ENCODE results near the gene MBD5. TPM values are rescaled to one million over a fixed set of nuclear protein-coding genes. Genes with fewer than 3 reads are reported as not detected.
"Not testable (repeated sequence)": the region's sequence is repeated elsewhere in the genome, so short reads cannot be mapped to it uniquely, and the experiment has no call there.

MBD5 gene
- total RNA-seq, 1 experiment from 2014 or later: 11.4 TPM

DNA sequence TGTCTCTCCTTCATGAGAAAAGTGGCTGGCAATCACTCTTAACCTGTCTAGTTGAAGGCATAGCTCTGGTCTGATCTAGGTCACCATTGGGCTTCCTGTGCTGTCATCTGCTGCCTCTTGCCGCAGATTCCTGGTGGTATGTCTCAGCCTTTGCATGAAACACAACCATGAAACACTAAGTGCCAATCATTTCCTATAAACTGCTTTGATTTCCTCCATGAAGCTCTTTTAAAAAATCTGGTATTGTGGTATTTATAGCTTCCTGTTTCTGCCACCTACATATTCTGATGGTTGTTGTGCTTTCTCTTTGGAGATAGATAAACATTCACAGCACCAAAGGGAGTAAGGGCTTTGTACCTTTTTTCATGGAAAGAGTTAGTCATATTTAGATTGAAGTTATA, 503.6 kb downstream of the MBD5 start:
- DNase-seq (ENCODE audit: low read depth): no peak

DNA sequence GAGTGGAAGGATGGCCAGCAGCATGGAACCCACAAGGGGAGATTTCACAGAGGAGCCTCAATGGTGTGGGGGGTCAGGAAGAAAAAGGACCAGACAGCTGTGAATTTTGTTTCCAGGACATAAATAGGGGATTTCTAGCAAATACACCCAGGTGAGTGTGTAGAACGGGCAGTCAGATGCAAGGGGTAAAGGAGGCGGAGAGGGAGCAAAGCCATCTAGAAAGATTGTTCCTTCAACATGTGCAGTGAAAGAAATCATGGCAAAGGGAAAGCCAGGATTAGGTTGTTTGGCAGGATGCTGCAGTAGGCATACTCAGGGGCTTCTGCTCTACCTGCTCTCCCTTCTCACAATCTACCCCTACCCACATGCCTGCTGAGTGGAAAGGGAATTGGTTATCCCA, 504.2 kb downstream of the MBD5 start:
- no peak for DNase-seq (ENCODE audit: low read depth)

DNA sequence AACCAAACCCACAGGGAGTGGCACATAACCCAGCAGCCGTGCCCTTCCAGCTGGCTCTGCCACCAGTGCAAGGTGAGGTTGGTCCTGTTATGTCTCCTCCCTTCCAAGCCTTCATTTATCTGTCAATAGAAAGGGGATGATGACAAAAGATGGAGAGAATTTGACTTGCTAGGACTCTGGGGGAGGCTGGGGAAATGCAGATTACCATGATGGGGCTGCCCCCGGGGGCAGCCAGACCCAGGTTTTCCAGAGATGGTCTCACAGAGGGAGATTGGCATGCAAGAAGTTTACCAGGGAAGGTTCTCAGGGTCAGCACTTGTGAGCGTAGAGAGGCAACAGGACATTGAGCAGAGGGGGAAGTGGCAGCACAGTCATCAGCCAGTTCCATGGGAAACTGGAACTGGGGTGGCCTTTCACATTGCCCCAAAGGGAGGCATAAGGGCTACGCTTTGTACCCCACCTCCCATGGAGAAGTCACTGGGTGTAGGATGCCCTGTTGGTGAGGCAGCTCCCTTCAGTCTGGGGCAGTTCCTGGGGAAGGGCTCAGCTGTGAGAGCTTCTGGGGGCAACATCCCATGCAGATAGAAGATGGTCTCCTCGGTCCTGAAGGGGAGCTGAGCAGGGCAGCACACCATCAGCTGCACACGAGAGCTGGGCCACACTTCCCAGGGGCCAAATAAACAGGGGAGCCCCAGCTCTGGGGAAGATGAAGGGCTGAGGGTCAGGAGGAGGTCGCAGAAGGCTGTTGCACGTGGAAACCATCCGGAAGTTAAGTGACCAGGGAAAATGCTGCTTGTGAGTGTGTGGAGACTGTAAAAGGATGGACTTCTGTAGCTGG, 505.8 kb downstream of the MBD5 start:
- DNase-seq (ENCODE audit: low read depth): no peak

DNA sequence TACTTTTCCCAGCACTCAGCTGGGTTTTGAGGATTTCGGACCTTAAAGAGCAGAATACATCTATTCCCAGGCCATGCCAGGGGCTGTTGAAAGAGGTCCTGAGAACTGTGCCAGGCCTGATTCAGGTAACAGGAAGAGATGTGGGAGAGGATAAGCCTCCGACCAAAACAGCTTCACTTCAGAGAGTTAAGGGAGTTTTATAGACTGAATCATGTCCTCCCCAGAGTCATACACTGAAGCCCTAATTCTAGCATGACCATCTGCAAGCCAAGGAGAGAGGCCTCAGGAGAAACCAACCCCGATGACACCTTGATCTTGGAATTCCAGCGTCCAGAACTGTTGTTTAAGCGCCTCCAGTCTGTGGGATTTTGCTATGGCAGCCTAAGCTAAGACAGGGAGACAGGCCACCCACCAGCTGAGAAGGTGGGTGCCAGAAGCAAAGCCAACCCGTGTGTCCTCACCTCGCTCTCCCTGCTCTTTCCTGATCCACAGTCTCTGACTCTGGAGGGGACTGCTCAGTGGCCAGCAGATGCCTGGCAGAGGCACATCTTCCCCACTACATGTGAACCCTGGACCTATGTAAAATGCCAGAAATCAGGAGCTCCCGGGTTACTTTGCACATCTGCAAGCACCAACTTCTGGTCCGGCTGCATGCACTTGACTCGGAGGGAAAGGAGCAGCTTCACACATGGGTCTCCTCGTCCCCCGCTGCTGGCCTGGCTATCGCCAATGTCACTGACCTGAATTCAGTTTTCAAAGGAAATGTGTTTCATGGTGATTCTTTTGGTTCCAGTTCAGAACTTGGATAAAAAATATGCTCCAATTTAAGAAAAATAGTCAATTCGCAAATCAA, 506.8 kb downstream of the MBD5 start:
- peak; percentile 37 for DNase-seq (ENCODE audit: low read depth)

DNA sequence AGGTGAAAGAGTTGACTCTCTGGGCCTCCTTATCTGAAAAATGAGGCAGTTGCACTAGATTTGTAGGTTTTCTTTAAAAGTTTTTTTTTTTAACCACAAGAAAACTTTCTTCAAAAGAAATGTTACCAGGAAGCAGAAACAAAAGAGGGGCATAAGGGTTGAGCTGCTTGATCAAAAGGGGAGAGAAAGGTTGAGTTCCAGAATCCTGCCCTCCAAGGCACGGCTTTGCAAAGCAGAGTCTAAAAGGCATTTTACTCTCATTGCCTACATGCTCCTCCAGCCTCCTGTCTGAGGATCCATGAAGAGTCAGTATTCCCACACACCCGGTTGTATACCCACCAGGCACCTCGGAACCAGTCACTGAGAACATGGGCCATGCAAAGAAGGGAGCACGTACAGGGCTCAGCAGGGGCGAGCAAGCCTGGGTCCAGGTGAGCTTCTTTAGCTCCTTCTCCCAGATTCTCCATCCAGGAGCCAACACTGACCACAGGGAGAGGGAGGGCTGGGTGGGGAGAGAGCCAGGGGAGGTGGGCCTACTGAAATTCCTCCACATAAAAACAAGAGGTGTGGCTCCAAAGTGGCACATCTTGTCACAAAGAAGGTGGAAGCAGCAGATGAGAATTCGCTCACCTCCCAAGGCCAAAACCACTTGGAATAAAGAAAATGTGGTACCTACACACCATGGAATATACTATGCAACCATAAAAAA, 507.6 kb downstream of the MBD5 start:
- DNase-seq (ENCODE audit: low read depth): no peak

DNA sequence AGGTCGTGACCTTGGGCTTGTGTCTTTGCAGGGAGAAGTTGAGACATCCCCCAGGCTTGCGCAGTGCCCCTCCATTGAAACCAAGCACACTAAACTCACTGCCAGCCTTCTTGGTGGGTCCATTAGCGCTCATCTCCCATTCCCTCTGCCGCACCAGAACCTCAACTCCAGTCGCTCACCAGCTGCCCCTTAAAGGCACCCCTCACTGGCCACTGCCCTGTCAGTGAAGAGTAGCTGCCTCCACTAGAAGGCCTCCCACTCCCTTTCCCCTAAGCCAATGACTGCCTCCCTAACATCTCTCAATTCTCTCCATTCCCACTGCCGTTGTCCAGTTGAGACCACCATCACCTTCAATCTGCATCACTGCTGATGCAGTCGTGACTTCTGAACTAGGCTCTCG, 508.9 kb downstream of the MBD5 start:
- no peak for DNase-seq (ENCODE audit: low read depth)

DNA sequence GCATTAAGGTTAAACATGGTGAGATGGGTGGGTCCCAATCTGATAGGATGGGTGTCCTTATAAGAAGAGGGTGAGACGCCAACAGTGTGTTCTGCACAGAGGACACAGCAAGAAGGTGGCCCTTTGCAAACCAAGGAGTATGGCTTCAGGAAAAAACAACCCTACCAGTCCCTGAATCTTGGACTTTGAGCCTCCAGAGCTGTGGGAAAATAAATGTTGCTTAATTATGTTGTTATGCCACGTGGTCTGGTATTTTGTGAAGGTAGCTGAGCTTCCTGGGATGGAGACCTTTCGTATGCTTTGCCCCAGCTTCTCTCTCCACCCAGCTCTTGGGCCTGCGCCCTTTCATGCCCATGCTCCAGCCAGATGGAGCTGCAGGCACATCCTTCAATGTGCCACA, 509.5 kb downstream of the MBD5 start:
- DNase-seq (ENCODE audit: low read depth): no peak

DNA sequence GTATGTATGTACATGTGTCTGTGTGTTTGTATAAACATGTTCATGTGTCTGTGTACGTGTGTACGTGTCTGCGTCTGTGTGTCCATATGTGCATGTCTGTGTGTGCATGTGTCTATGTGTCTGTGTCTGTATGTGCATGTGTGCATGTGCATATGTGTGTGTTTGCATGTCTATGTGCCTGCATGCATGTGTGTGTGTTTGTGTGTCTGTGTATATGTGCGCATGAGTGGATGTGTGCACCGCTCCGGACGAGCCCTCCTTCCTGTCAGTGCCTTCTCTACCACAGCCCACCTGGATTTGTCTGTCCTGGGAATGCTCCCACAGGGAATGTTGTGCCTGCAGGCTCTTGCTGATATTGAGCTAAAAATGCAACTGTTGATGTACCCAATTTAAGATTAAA, 510.3 kb downstream of the MBD5 start:
- DNase-seq (ENCODE audit: low read depth): no peak

DNA sequence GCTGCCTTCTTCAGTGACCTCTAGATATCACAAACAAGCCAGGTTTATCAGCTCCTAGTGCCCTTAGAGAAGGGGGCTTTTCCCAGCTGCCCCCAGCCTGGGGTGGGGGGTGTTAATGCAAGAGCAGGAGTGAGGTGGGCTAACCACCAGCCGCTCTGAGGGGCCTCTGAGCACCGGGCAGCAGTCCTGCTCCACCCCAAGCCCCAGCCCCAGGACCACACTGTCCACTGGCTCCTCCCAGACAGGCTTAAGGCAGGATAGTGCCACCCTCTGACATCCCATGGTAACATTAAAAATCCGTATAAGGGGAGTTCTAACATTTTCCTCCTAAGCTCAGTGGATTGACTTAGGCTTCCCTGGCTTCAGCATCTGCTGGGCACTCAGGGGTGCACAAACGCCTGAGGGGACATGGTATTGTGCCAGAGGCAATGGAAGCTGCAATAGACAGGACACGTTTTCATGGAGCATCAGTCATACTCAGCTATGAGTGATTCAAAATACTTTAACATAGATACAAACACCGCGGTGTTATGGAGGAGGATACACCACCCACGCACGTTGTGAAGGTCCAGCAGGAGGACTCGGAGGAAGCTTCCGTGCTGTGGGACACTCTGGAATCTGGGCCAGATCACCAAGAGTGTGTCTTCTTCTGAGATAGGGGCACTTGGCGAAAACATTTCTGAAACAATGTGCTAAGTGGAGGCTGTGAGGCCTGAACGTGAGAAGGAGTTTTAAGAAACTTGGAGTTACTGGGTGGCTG, 511.0 kb downstream of the MBD5 start:
- DNase-seq (ENCODE audit: low read depth): no peak

DNA sequence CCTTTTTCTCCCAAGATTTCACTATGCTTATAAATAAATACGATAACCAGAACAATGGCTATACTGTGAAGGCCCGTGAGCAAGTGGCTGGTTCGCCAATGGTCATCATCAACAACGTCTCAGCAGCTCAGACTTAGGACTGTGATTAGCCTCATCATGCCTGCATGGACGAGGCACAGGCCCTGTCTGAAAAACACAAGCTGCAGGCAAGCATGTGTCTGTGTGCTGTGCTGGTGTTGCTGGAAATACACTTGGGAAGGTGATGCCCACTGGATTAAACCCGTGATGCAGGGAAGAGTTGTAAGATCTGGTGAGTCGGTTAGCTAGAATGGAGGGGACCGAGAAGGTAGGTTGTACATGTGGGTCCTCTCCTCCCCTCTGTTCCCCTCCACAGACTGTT, 512.1 kb downstream of the MBD5 start:
- no peak for DNase-seq (ENCODE audit: low read depth)

DNA sequence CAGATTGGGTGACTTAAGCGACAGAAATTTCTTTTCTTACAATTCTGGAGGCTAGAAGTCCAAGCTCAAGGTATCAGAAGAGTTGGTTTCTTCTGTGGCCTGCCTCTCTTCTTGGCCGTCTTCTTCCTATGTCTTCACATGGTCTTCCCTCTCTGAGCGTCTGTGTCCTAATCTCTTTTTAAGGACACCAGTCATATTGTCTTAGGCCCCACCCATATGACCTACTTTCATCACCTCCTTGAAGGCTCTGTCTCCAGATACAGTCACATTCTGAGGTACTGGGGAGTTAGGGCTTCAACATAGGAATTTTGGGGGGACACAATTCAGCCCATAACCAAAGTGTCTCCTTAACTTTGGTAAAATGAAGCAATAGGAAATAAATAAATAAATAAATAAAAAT, 512.8 kb downstream of the MBD5 start:
- no peak for DNase-seq (ENCODE audit: low read depth)

DNA sequence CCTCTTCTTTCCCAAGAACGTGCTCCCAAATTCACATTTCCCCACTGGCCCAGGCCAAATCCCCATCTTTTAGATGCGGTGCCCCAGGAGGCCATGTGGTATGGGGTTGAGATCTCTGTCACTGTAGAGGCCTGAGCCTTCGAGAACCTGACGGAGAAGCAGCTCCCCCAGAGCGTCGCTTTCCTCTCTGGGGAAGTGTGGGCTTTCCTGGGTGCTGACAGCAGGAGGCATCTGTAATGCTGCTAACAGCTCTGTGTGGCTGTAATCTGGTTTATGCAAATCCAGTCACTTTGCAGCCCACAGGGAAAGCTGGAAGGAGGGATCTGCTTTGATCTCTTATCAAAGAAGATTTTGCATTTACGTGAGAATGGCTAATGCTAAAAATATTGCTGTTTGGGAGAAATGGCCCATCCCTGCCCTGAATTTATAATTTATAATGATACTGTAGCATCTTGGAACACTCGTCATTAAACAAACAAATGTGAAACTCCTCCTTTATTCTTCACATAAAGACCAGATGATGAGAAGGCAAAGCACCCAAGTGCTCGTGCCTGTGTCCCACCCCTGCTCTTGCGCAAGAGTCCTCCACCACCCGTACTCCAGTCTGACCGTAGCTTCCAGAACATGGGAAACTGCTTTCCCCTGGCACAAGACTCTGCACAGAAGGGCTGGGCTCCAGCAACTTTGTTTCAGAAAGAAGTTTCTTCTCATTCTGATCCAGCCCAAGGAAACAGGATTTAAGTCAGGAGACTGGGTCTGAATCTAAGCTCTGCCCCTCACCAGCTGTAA, 513.7 kb downstream of the MBD5 start:
- DNase-seq (ENCODE audit: low read depth): no peak

DNA sequence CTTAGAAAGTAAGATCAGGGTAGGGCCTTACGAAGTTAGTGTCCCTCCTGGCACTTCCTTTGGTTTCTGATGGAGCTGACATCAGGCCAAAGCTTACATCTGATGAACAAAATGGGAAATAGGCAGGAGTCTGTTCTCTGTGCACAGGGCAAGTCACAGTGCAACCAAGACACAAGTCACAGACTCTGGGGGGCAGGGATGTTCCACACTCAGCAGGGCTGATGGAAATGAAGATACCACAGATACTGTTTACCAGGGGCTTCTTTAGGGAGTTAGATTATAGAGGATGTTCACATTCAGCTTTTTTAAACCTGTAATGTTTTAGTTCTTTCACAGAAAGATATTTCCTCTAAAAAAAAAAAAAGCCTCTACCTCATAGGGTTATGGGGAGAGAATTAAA, 517.5 kb downstream of the MBD5 start:
- DNase-seq (ENCODE audit: low read depth): no peak

DNA sequence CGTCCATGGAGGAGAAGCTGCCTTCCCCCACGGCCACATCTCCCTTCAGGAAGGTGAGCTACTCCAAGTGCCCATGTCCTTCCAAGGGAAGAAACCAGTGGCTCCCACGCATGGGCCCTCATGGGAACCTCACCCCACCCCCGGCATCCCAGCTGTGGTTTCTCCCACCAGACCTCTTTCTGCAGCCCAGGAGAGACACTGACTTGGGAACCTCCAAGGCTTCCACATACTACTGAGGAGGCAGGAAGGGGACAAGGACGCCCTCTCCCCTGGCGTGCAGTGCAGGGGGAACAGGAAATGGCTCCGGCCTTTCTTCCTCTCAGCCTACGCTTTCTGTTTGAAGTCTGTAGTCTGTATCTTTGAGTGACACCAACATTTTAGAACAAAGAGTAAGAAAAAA, 519.1 kb downstream of the MBD5 start:
- no peak for DNase-seq (ENCODE audit: low read depth)

DNA sequence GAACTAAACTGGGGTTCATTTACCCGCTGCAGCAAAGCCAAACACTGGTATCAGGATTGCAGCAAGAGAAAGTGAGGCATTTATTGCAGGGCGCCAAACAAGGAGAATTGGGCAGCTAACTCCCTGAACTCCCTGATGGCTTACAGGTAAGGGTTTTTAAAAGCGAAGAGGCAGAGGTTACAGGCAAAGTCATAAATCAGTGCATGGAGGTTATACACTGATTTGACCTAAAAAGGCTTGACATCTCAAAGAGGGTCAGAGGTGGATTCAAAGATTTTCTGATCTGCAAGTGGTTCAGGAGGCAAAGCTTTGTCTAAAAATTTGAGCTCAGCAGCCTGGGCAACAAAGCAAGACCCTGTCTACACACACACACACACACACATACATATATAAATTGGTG, 520.9 kb downstream of the MBD5 start:
- DNase-seq (ENCODE audit: low read depth): no peak

DNA sequence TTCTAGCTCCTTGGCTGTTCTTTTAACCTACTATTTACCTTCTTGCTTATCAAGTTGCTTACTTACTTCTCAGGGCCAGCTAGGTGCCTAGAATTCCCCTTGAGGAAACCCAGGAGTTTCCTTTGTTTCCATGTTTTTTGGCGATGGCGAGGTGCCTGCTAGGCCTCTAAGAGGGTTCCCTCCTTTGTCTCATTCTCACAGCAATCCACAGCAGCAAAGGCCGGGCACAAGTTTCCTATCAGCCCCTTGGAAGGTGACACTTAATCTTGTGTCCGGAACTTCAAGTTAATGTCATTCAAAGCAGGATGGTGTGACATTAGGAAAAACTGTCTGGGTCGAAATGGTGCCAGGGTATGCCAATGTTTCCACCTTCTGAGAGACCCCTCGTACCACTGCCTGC, 521.7 kb downstream of the MBD5 start:
- no peak for DNase-seq (ENCODE audit: low read depth)

DNA sequence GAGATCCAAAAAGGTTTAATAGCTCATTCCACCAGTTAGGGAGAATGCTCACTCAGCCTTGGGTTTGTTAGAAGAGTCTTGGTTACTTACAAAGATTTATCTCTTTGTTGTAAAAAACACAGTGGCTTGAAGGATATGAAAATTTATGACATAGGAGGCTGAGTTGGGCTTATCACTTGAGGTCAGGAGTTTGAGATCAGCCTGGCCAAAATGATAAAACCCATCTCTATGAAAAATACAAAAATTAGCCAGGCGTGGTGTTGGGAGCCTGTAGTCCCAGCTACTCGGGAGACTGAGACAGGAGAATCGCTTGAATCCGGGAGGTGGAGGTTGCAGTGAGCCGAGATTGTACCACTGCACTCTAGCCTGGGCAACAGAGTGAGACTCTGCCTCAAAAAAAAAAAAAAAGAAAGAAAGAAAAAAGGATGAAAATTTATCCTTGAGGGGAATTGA, 522.2 kb downstream of the MBD5 start:
- not testable (repeated sequence) for DNase-seq (ENCODE audit: low read depth)

DNA sequence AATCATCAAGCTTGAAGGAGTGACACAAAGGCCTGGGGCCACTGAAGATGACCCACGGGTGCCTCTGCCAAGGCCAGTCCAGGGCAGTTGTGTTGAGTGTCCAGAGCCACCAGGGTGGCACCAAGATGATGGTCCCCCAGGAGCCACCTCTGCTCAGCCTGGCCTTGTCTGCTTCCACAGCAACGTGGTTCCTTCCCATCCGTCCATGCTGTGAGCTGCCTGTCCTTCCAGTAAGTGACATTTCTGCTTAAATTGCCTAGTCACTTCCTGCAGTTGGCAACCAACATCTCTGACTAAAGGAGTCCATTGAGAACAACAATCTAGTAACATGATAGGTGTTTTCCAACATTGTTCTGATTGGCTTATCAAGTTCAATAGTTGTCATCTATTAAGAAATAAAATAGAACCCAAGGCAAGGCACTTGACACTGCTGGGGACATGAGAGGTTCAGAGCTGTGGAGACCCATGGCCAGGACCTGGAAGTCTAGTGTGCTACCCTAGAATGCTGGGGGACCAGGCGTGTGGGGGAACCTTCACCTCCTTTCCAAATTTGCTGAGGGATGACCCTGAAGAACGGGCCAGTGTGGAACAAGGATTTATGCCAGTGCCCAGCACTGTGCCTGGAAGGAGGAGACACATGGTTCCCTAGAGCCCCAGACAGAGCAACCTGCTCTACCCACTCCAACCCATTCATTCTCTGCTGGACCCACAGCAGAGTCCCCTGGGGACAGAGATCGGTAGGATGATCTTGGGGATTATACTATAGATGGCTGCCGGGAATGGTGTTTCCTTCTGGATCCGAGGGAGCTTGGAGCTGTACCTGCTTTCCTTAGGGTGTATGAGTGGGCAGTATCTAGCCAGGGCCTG, 524.7 kb downstream of the MBD5 start:
- DNase-seq (ENCODE audit: low read depth): no peak

DNA sequence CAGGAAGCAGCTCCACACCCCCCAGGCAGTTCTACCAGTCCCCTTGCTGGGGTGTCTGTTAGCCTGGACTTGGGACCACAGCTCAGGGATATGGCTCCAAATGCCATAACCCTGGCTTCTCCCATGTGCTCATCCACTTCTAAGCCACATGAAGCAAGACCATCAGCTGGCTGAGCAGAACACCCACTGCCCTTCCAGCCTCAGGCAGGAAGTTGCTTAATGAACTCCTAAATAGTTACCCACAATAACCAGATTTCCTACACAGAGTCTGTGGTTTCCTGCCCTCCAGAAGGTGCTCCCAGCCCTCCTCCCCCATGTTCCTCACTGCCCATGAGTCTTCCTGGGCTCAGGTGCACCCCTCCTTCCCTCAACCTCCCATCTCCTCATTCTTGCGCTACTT, 525.4 kb downstream of the MBD5 start:
- DNase-seq (ENCODE audit: low read depth): peak; percentile 43

Data from M059J (cell line).